HFF-Myc (cell line): ENCODE measurements around the gene MEIKIN.

Experiments
- DNase-seq: peaks from one replicate; pipeline ENCODE4 v3.0.0-alpha.2; 2011; ENCODE audit warnings: low read depth; ENCODE audit errors: extremely low read depth
- H3K4me3 ChIP-seq: replicated peaks from 2 replicates; pipeline ENCODE4 v1.5.1; 2011; ENCODE audit warnings: low read depth, mild to moderate bottlenecking, control low read depth, low read length
- CTCF ChIP-seq: IDR thresholded peaks from 2 replicates; pipeline ENCODE4 v1.5.1; 2012; ENCODE audit warnings: mild to moderate bottlenecking, low read depth, low read length, control low read depth; ENCODE audit errors: missing control alignments

MEIKIN gene

GRCh38 chr5:131959906-131960305 is 14.4 kb upstream of the MEIKIN start:
- TF ChIP-seq CTCF = no peak
- no peak for DNase-seq
- no peak overlapping the region for H3K4me3 ChIP-seq

- no peak for TF ChIP-seq CTCF
- H3K4me3 ChIP-seq = no peak overlapping the region
- no peak for DNase-seq
Observed at GRCh38 chr5:131959136-131959535, 13.7 kb upstream of the MEIKIN start.

- H3K4me3 ChIP-seq = no peak overlapping the region
- DNase-seq = no peak
Observed at GRCh38 chr5:131957721-131958441, 12.4 kb upstream of the MEIKIN start.

GRCh38 chr5:131953969-131954368 is 8.5 kb upstream of the MEIKIN start:
- no peak overlapping the region for H3K4me3 ChIP-seq
- TF ChIP-seq CTCF = no peak

More at GRCh38 chr5:131957721-131958441, 12.4 kb upstream of the MEIKIN start:
- no peak for TF ChIP-seq CTCF

GRCh38 chr5:131952301-131952857 is 6.9 kb upstream of the MEIKIN start:
- H3K4me3 ChIP-seq = no peak overlapping the region
- no peak for TF ChIP-seq CTCF
- DNase-seq = peak; percentile 11

More at GRCh38 chr5:131953969-131954368, 8.5 kb upstream of the MEIKIN start:
- DNase-seq = no peak

GRCh38 chr5:131950706-131951105 is 5.2 kb upstream of the MEIKIN start:
- TF ChIP-seq CTCF = no peak
- H3K4me3 ChIP-seq = no peak overlapping the region
- no peak for DNase-seq
